ENCODE results near the gene GSTM2.
"Not testable (repeated sequence)": the region's sequence is repeated elsewhere in the genome, so short reads cannot be mapped to it uniquely, and the experiment has no call there.

GRCh38 chr1:109697861-109698260 lies 30.0 kb downstream of the GSTM2 start:
- TF ChIP-seq CTCF (IDR thresholded peaks at IDR 0.05); ZFX (IDR thresholded peaks at IDR 0.05; ENCODE audit: borderline replicate concordance): not testable (repeated sequence)
